Fibroblast of skin of right biceps (primary cell): ENCODE measurements around the gene ACYP2.
A peak's percentile ranks its signal among the peaks of the same experiment; 100 is the strongest.

ENCODE experiments used
- DNase-seq: peaks from one replicate; pipeline ENCODE4 v3.0.0-alpha.2; 2013

The ACYP2 gene

GRCh38 chr2:54330162-54330925 is 214.9 kb downstream of the ACYP2 start:
- peak; percentile 97 for DNase-seq

GRCh38 chr2:54330926-54331835 is 215.8 kb downstream of the ACYP2 start:
- DNase-seq, result no peak

- DNase-seq, result peak; percentile 63
Measured at GRCh38 chr2:54332386-54332785, 217.0 kb downstream of the ACYP2 start.

- DNase-seq, result peak; percentile 91
Measured at GRCh38 chr2:54336136-54336976, 220.9 kb downstream of the ACYP2 start.

GRCh38 chr2:54336977-54337255 is 221.5 kb downstream of the ACYP2 start:
- DNase-seq, result no peak

- no peak for DNase-seq
Measured at GRCh38 chr2:54341656-54342055, 226.2 kb downstream of the ACYP2 start.

- no peak for DNase-seq
Measured at GRCh38 chr2:54342603-54343002, 227.2 kb downstream of the ACYP2 start.

- no peak for DNase-seq
Measured at GRCh38 chr2:54347622-54348021, 232.2 kb downstream of the ACYP2 start.

GRCh38 chr2:54348646-54349045 is 233.2 kb downstream of the ACYP2 start:
- DNase-seq, result peak; percentile 38

GRCh38 chr2:54350426-54350825 is 235.0 kb downstream of the ACYP2 start:
- no peak for DNase-seq

- DNase-seq, result no peak
Measured at GRCh38 chr2:54353216-54353615, 237.8 kb downstream of the ACYP2 start.
